HG03558 (cell line): ENCODE results near the gene CATSPER4.

ENCODE experiments used
- ATAC-seq: cut with Tn5 transposase; IDR thresholded peaks from one replicate; pipeline ENCODE4 v1.9.1; 2021; ENCODE audit warnings: moderate number of reproducible peaks; ENCODE audit not compliant: unreplicated experiment; ENCODE audit errors: extremely low read depth

Gene CATSPER4

GRCh38 chr1:26234644-26235370 is 44.4 kb downstream of the CATSPER4 start:
- no peak for ATAC-seq

GRCh38 chr1:26237230-26237966 is 47.0 kb downstream of the CATSPER4 start:
- ATAC-seq = no peak

DNA sequence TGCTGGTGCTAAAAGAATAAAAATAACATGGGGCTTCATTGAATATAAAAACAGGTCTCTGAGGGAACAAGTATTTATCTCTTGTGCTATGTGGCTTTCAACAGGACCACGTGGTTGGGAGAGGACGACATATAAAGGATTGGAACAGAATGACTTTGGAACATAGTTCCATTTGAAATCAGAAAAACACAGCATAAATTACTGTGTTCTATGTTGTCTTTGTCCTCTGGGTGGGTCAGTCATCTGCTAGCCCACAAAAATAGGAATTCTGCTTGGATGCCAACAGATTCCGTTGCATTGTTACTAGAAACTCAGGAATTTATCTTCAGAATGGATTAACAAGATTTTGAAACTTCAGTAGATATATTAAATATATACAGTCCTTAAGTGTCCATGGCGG is 49.5 kb downstream of the CATSPER4 start:
- no peak for ATAC-seq
